Neuronal stem cell (in vitro differentiated cells): ENCODE measurements around the gene EGFL6.

Experiments used
- DNase-seq: peaks from one replicate; pipeline ENCODE4 v3.0.0-alpha.2; 2013; ENCODE audit warnings: low spot score
- H2AFZ ChIP-seq: one replicate; pipeline ENCODE4 v1.6.1; 2013; ENCODE audit warnings: mild to moderate bottlenecking, low read length, inconsistent platforms
- H2AK5ac ChIP-seq: 2 replicates; pipeline ENCODE4 v1.6.1; 2013; ENCODE audit warnings: low read depth, mild to moderate bottlenecking, inconsistent platforms, low read length, moderate library complexity, mixed read lengths
- H2BK120ac ChIP-seq: 2 replicates; pipeline ENCODE4 v1.6.1; 2013; ENCODE audit warnings: low read depth, mild to moderate bottlenecking, inconsistent platforms, low read length, moderate library complexity, mixed read lengths
- H2BK12ac ChIP-seq: one replicate; pipeline ENCODE4 v1.6.1; 2013; ENCODE audit warnings: low read length, inconsistent platforms
- H2BK15ac ChIP-seq: 2 replicates; pipeline ENCODE4 v1.6.1; 2013; ENCODE audit warnings: mild to moderate bottlenecking, low read length, inconsistent platforms, mixed read lengths
- H2BK5ac ChIP-seq: one replicate; pipeline ENCODE4 v1.6.1; 2013; ENCODE audit warnings: inconsistent platforms, mild to moderate bottlenecking, low read length, moderate library complexity
- H3K14ac ChIP-seq: one replicate; pipeline ENCODE4 v1.6.1; 2013; ENCODE audit warnings: low read length, inconsistent platforms
- H3K18ac ChIP-seq: 2 replicates; pipeline ENCODE4 v1.6.1; 2013; ENCODE audit warnings: low read length, inconsistent platforms
- H3K23ac ChIP-seq: 2 replicates; pipeline ENCODE4 v1.6.1; 2013; ENCODE audit warnings: low read depth, mild to moderate bottlenecking, mixed read lengths, low read length, inconsistent platforms; ENCODE audit not compliant: poor library complexity
- H3K27ac ChIP-seq: replicated peaks from 3 replicates; pipeline ENCODE4 v1.5.1; 2013; ENCODE audit warnings: low read length, inconsistent platforms
- H3K27me3 ChIP-seq, 3 experiments: 2 replicates each; pipeline ENCODE4 v1.6.1; 2013; ENCODE audit warnings: low read length in 3 of 3, mild to moderate bottlenecking in 2 of 3, inconsistent platforms in 1 of 3, low read depth in 1 of 3, mixed read lengths in 1 of 3, moderate library complexity in 1 of 3; ENCODE audit not compliant: control insufficient read depth in 3 of 3, insufficient read depth in 3 of 3
- H3K36me3 ChIP-seq, 2 donors: replicated peaks in 1 of 2; 2 replicates each; pipeline ENCODE4 v1.6.1; 2013; ENCODE audit warnings: low read length in 2 of 2; ENCODE audit not compliant: control insufficient read depth in 2 of 2, insufficient read depth in 2 of 2
- H3K4ac ChIP-seq: 2 replicates; pipeline ENCODE4 v1.6.1; 2013; ENCODE audit warnings: inconsistent platforms, mild to moderate bottlenecking, low read length, moderate library complexity
- H3K4me1 ChIP-seq, 2 donors: 1 replicate in 1 of 2; 2 replicates in 1 of 2; pipeline ENCODE4 v1.6.1; 2013; ENCODE audit warnings: low read length in 2 of 2, low read depth in 1 of 2; ENCODE audit not compliant: control insufficient read depth in 2 of 2, insufficient read depth in 1 of 2
- H3K4me2 ChIP-seq: one replicate; pipeline ENCODE4 v1.6.1; 2013; ENCODE audit warnings: mild to moderate bottlenecking, low read length, inconsistent platforms; ENCODE audit not compliant: insufficient read depth, poor library complexity, severe bottlenecking
- H3K4me3 ChIP-seq, 2 donors: 2 replicates each; pipeline ENCODE4 v1.5.1; 2013; ENCODE audit warnings: low read length in 2 of 2, mild to moderate bottlenecking in 2 of 2, inconsistent platforms in 1 of 2, moderate library complexity in 1 of 2
- H3K79me1 ChIP-seq: one replicate; pipeline ENCODE4 v1.6.1; 2013; ENCODE audit warnings: low read depth, mild to moderate bottlenecking, inconsistent platforms, low read length, moderate library complexity
- H3K9ac ChIP-seq: one replicate; pipeline ENCODE4 v1.6.1; 2013; ENCODE audit warnings: mild to moderate bottlenecking, low read depth, low read length, inconsistent platforms; ENCODE audit not compliant: poor library complexity
- H3K9me3 ChIP-seq, 2 donors: replicated peaks in 1 of 2; 2 replicates each; pipeline versions ENCODE3 to v1.6.1; 2013; ENCODE audit warnings: low read length in 2 of 2, mild to moderate bottlenecking in 2 of 2, inconsistent platforms in 1 of 2, low read depth in 1 of 2, mixed read lengths in 1 of 2, moderate library complexity in 1 of 2; ENCODE audit not compliant: control insufficient read depth in 2 of 2, insufficient read depth in 1 of 2
- H4K8ac ChIP-seq: one replicate; pipeline ENCODE4 v1.6.1; 2013; ENCODE audit warnings: low read depth, mild to moderate bottlenecking, inconsistent platforms, low read length, moderate library complexity
- H4K91ac ChIP-seq: one replicate; pipeline ENCODE4 v1.6.1; 2013; ENCODE audit warnings: low read length, low read depth, mild to moderate bottlenecking, inconsistent platforms; ENCODE audit not compliant: poor library complexity
- WGBS, 2 donors: extraction: QIAGEN DNeasy Blood & Tissue Kit; methylation state at CpG; one replicate each; pipeline ENCODE4 v1.1.7; 2013; ENCODE audit warnings: missing lambda C conversion rate in 2 of 2, mixed read lengths in 1 of 2; ENCODE audit not compliant: insufficient read length in 2 of 2, insufficient replicate concordance in 1 of 2; ENCODE audit errors: extremely low coverage in 2 of 2; 5-methylcytosine and 5-hydroxymethylcytosine counted together

The EGFL6 gene

GRCh38 chrX:13658602-13659001 lies 89.2 kb downstream of the EGFL6 start:
- Histone ChIP-seq H3K4ac (no peak overlapping the region), H2AK5ac (no peak overlapping the region), H3K4me1 (peaks cover 0 to 4% of the 10 kb centered on the region in 2 donors), H2AFZ (peak overlapping the region; percentile 69), H3K14ac (no peak overlapping the region), H2BK5ac (no peak overlapping the region), H3K4me2 (no peak overlapping the region), H2BK120ac (no peak overlapping the region), H3K27me3 (no peaks in the 10 kb centered on the region), H3K79me1 (no peaks in the 10 kb centered on the region), H3K9ac (no peak overlapping the region), H3K4me3 (no peak overlapping the region), H4K8ac (no peak overlapping the region), H3K23ac (no peak overlapping the region), H3K36me3 (peaks cover 0 to 12% of the 10 kb centered on the region in 2 donors), H3K27ac (no peak overlapping the region), H4K91ac (no peak overlapping the region), H3K9me3 (no peaks in the 10 kb centered on the region), H2BK12ac (no peak overlapping the region), H2BK15ac (no peak overlapping the region), H3K18ac (no peak overlapping the region)
- DNase-seq: peak; percentile 8
- WGBS, 2 donors: no CpG with 5 or more reads among the region's 2 CpGs

GRCh38 chrX:13659063-13659462 lies 89.7 kb downstream of the EGFL6 start:
- no peak overlapping the region for H3K27ac ChIP-seq
- no peak overlapping the region for H2BK12ac ChIP-seq
- H2BK5ac ChIP-seq: no peak overlapping the region

GRCh38 chrX:13661735-13662288 lies 92.4 kb downstream of the EGFL6 start:
- H3K27ac ChIP-seq: no peak overlapping the region
- no peak overlapping the region for H2BK15ac ChIP-seq
- H3K36me3 ChIP-seq: peaks cover 0 to 12% of the 10 kb centered on the region in 2 donors
- no peak overlapping the region for H4K91ac ChIP-seq
- no peak overlapping the region for H3K4me3 ChIP-seq
- no peak overlapping the region for H2BK120ac ChIP-seq
- no peak overlapping the region for H3K14ac ChIP-seq
- no CpG with 5 or more reads among the region's 6 CpGs for WGBS, 2 donors
- H3K18ac ChIP-seq: no peak overlapping the region
- no peak overlapping the region for H3K23ac ChIP-seq
- no peak overlapping the region for H3K4ac ChIP-seq
- no peak overlapping the region for H3K9ac ChIP-seq
- no peaks in the 10 kb centered on the region for H3K79me1 ChIP-seq
- no peak overlapping the region for H2AFZ ChIP-seq
- peaks cover 0 to 4% of the 10 kb centered on the region in 2 donors for H3K4me1 ChIP-seq
- H3K9me3 ChIP-seq: no peaks in the 10 kb centered on the region
- H2BK5ac ChIP-seq: no peak overlapping the region
- H4K8ac ChIP-seq: no peak overlapping the region
- H2AK5ac ChIP-seq: no peak overlapping the region
- peaks cover 0 to 5% (median 0%) of the 10 kb centered on the region in 3 experiments for H3K27me3 ChIP-seq
- H3K4me2 ChIP-seq: no peak overlapping the region
- DNase-seq: no peak
- H2BK12ac ChIP-seq: no peak overlapping the region

More at GRCh38 chrX:13659063-13659462, 89.7 kb downstream of the EGFL6 start:
- Histone ChIP-seq H3K14ac (no peak overlapping the region), H3K4me2 (no peak overlapping the region), H3K79me1 (no peaks in the 10 kb centered on the region), H4K8ac (no peak overlapping the region), H3K4ac (no peak overlapping the region), H2BK120ac (no peak overlapping the region), H2BK15ac (no peak overlapping the region), H3K36me3 (peaks cover 0 to 12% of the 10 kb centered on the region in 2 donors), H3K9me3 (no peaks in the 10 kb centered on the region), H2AFZ (peak overlapping the region; percentile 69), H3K18ac (no peak overlapping the region), H3K23ac (no peak overlapping the region), H3K27me3 (no peaks in the 10 kb centered on the region), H3K4me3 (no peak overlapping the region), H3K4me1 (peaks cover 0 to 4% of the 10 kb centered on the region in 2 donors), H2AK5ac (no peak overlapping the region), H4K91ac (no peak overlapping the region), H3K9ac (no peak overlapping the region)
- WGBS, 2 donors: no CpG with 5 or more reads among the region's 6 CpGs
- DNase-seq: no peak

GRCh38 chrX:13662355-13662791 lies 93.0 kb downstream of the EGFL6 start:
- no peak overlapping the region for H3K9ac ChIP-seq
- peaks cover 0 to 5% (median 0%) of the 10 kb centered on the region in 3 experiments for H3K27me3 ChIP-seq
- H3K4ac ChIP-seq: no peak overlapping the region
- H2BK12ac ChIP-seq: no peak overlapping the region
- no peak overlapping the region for H2AK5ac ChIP-seq
- no peak overlapping the region for H3K27ac ChIP-seq
- no peak overlapping the region for H4K8ac ChIP-seq
- H2BK120ac ChIP-seq: no peak overlapping the region
- peaks cover 0 to 12% of the 10 kb centered on the region in 2 donors for H3K36me3 ChIP-seq
- no peak overlapping the region for H2BK5ac ChIP-seq
- no CpG with 5 or more reads among the region's 6 CpGs for WGBS, 2 donors
- H3K79me1 ChIP-seq: no peaks in the 10 kb centered on the region
- H3K18ac ChIP-seq: no peak overlapping the region
- no peak overlapping the region for H3K4me2 ChIP-seq
- no peak overlapping the region for H3K23ac ChIP-seq
- no peak for DNase-seq
- H2AFZ ChIP-seq: no peak overlapping the region
- no peak overlapping the region for H3K4me3 ChIP-seq
- H2BK15ac ChIP-seq: no peak overlapping the region
- no peak overlapping the region for H3K14ac ChIP-seq
- H3K4me1 ChIP-seq: peaks cover 0 to 4% of the 10 kb centered on the region in 2 donors
- H4K91ac ChIP-seq: no peak overlapping the region
- H3K9me3 ChIP-seq: no peaks in the 10 kb centered on the region
